Muscle of arm (tissue), 14 donors: ENCODE data around the gene ELP2. TPM values are rescaled to one million over a fixed set of nuclear protein-coding genes. Genes with fewer than 3 reads are reported as not detected.
"Not testable (repeated sequence)": the region's sequence is repeated elsewhere in the genome, so short reads cannot be mapped to it uniquely, and the experiment has no call there.

Experiments
- DNase-seq: peaks from one replicate; pipeline ENCODE4 v3.0.0-alpha.2; 2013
- long read RNA-seq, 11 donors: transcript quantifications; one replicate each; lab custom pipeline, GENCODE V29; 2026
- polyA plus RNA-seq, 12 donors: library from polyadenylated mRNA; unstranded; fragments of 120-200 nt; gene quantifications; one replicate each; pipeline ENCODE4 v1.2.1, GENCODE V29; 2013; ENCODE audit not compliant: insufficient read length in 12 of 12

Gene ELP2
- polyA plus RNA-seq, result 100 to 1,000 TPM in 1 of 12 donors, 10 to 100 TPM in 10, not detected in 1; 60.6 to 109 (median 78.9) TPM
- long read RNA-seq, donor 1, full-length matches to known transcripts, result 13 of 13 reads
- long read RNA-seq, donor 1, partial matches to known transcripts, result 0 of 13 reads
- long read RNA-seq, donor 1, other reads (novel, unspliced or antisense), result 0 of 13 reads
- long read RNA-seq, donor 2, full-length matches to known transcripts, result 23 of 23 reads
- long read RNA-seq, donor 2, partial matches to known transcripts, result 0 of 23 reads
- long read RNA-seq, donor 2, other reads (novel, unspliced or antisense), result 0 of 23 reads
- long read RNA-seq, donor 3, partial matches to known transcripts, result 0 of 2 reads
- long read RNA-seq, donor 3, other reads (novel, unspliced or antisense), result 0 of 2 reads
- long read RNA-seq, donor 4, full-length matches to known transcripts, result 7 of 7 reads
- long read RNA-seq, donor 4, partial matches to known transcripts, result 0 of 7 reads
- long read RNA-seq, donor 4, other reads (novel, unspliced or antisense), result 0 of 7 reads
- long read RNA-seq, donor 5, full-length matches to known transcripts, result 17 of 17 reads
- long read RNA-seq, donor 5, partial matches to known transcripts, result 0 of 17 reads
- long read RNA-seq, donor 5, other reads (novel, unspliced or antisense), result 0 of 17 reads
- long read RNA-seq, donor 6, full-length matches to known transcripts, result 5 of 5 reads
- long read RNA-seq, donor 6, partial matches to known transcripts, result 0 of 5 reads
- long read RNA-seq, donor 6, other reads (novel, unspliced or antisense), result 0 of 5 reads
- long read RNA-seq, donor 7, full-length matches to known transcripts, result 4 of 4 reads
- long read RNA-seq, donor 7, partial matches to known transcripts, result 0 of 4 reads
- long read RNA-seq, donor 7, other reads (novel, unspliced or antisense), result 0 of 4 reads
- long read RNA-seq, donor 8, full-length matches to known transcripts, result 14 of 14 reads
- long read RNA-seq, donor 8, partial matches to known transcripts, result 0 of 14 reads
- long read RNA-seq, donor 8, other reads (novel, unspliced or antisense), result 0 of 14 reads
- long read RNA-seq, donor 9, full-length matches to known transcripts, result 7 of 36 reads
- long read RNA-seq, donor 9, partial matches to known transcripts, result 29 of 36 reads
- long read RNA-seq, donor 9, other reads (novel, unspliced or antisense), result 0 of 36 reads
- long read RNA-seq, donor 10, full-length matches to known transcripts, result 9 of 9 reads
- long read RNA-seq, donor 10, partial matches to known transcripts, result 0 of 9 reads
- long read RNA-seq, donor 10, other reads (novel, unspliced or antisense), result 0 of 9 reads
- long read RNA-seq, donor 11, full-length matches to known transcripts, result 14 of 14 reads
- long read RNA-seq, donor 11, partial matches to known transcripts, result 0 of 14 reads
- long read RNA-seq, donor 11, other reads (novel, unspliced or antisense), result 0 of 14 reads

- DNase-seq, result peak; percentile 98
Measured at GRCh38 chr18:36129300-36130038, at the start of gene ELP2, which contains the start of gene SLC39A6. Gene ELP2 (plus strand): TSS chr18:36129899. CDS start chr18:36129934, 35 bp downstream. Gene SLC39A6 (minus strand): TSS chr18:36129340. CDS start chr18:36127007, 2,333 bp downstream.

DNA sequence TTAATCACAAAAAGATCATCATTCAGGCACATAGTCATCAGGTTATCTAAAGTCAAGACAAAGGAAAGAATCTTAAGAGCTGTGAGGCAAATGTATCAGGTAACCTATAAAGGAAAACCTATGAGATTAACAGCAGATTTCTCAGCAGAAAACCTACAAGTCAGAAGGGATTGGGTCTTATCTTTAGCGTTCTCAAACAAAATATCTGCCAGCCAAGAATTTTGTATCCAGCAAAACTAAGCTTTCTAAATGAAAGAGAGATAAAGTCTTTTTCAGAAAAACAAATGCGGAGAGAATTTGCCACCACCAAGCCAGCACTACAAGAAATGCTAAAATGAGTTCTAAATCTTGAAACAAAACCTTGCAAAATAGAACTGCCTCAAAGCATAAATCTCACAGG, 48.6 kb upstream of the ELP2 start:
- DNase-seq, result not testable (repeated sequence)

DNA sequence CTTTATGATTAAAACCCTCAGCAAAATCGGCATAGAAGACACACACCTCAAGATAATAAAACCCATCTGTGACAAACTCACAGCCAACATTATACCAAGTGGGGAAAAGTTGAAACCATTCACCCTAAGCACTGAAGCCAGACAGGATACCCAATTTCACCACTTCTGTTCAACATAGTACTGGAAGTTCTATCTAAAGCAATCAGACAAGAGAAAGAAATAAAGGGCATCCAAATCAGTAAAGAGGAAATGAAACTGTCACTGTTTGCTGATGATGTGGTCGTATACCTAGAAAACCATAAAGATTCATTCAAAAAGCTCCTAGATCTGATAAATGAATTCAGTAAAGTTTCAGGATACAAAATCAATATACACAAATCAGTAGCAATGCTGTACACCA, 46.0 kb upstream of the ELP2 start:
- DNase-seq, result no peak

- no peak for DNase-seq
Measured at GRCh38 chr18:36085195-36085594, 44.5 kb upstream of the ELP2 start.

GRCh38 chr18:36086186-36086585, 43.5 kb upstream of the ELP2 start:
- DNase-seq, result no peak

GRCh38 chr18:36088256-36088655, 41.4 kb upstream of the ELP2 start:
- DNase-seq, result no peak

DNA sequence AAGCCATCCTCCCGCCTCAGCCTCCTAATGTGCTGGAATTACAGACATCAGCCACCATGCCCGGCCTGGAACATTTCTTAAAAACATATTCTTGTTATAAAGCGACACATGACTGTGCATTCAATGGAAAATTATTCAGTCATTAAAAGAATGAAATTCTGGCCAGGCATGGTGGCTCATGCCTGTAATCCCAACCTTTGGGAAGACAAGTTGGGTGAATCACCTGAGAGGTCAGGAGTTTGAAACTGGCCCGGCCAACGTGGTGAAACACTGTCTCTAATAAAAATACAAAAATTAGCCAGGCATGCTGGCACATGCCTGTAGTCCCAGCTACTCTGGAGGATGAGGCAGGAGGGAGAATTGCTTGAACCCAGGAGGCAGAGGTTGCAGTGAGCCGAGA, 40.7 kb upstream of the ELP2 start:
- no peak for DNase-seq

DNA sequence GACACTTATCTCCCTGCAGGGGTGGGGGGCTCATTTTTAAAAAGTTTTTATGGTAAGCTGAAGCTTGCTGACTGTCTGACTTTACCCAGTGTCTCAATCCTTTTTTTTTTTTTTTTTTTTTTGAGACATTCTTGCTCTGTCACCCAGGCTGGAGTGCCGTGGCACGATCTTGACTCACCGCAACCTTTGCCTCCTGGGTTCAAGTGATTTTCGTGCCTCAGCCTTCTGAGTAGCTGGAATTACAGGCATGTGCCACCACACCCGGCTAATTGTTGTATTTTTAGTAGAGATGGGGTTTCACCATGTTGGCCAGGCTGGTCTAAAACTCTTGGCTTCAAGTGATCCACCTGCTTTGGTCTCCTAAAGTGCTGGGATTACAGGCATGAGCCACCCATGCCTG, 37.6 kb upstream of the ELP2 start:
- DNase-seq, result not testable (repeated sequence)

- DNase-seq, result no peak
Measured at GRCh38 chr18:36094431-36094830, 35.3 kb upstream of the ELP2 start.

DNA sequence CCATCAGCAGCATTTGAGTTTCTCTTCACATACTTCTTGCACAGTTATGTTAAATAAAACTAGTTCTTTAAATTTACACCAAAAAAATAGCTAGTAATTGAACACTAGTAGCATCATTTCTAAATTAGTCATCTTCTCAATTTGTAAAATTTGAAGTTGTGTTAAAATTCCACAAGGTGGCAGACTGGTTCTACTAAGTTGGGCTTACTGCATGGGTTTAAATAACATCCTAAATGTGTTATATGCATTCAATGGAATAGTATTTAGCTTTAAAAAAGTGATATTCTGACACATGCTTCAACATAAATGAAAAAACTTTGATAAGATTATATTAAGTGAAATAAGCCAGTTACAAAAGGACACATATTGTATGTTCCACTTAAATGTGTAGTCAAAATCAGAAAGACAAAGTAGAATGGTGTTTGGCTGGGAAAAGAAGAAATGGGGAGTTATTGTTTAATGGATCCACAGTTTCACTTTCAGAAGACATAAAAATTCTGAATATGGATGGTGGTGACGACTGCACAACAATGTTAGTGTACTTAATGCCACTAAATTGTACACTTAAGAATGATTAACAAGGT, 33.7 kb upstream of the ELP2 start:
- peak; percentile 24 for DNase-seq

- DNase-seq, result no peak
Measured at GRCh38 chr18:36096955-36097354, 32.7 kb upstream of the ELP2 start.

GRCh38 chr18:36099311-36099710, 30.4 kb upstream of the ELP2 start:
- no peak for DNase-seq

- DNase-seq, result no peak
Measured at GRCh38 chr18:36101943-36102342, 27.8 kb upstream of the ELP2 start.

DNA sequence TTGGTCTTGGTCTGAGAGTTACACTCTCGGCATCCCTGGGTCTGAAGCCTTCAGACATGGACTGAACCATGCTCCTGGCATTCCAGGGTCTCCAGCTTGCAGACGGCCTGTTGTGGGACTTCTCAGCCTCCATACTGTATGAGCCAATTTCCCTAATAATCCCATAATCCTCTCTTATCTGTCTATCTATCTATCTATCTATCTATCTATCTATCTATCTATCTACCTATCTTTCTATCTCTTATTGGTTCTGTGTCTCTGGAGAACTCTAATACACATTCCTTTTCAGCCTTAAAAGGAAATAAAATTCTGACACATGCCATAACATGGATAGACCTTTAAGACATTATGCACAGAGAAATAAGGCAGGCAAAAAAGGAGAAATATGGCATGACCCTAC, 24.9 kb upstream of the ELP2 start:
- DNase-seq, result no peak

- DNase-seq, result no peak
Measured at GRCh38 chr18:36107477-36107876, 22.2 kb upstream of the ELP2 start.

- DNase-seq, result no peak
Measured at GRCh38 chr18:36108196-36108595, 21.5 kb upstream of the ELP2 start.

- DNase-seq, result no peak
Measured at GRCh38 chr18:36108601-36109000, 21.1 kb upstream of the ELP2 start.

DNA sequence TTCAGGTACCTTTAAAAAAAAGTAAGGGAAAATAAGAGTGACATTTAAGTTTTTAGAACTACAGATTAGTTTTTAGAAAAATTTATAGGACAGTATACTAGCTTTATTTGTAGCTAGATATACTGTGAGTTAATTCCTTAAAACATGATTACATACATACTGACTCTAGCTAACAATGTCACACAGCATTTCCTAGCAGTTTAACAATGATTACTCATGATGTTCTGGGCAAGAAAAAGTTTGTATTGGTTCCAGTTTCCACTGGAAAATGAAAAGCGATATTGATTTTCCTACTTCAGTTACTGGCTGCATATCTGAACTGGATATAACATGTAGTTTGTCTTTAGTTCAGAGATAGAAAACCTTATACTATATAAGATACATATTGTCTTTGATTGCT, 20.0 kb upstream of the ELP2 start:
- no peak for DNase-seq

GRCh38 chr18:36112302-36112701, 17.4 kb upstream of the ELP2 start:
- no peak for DNase-seq

DNA sequence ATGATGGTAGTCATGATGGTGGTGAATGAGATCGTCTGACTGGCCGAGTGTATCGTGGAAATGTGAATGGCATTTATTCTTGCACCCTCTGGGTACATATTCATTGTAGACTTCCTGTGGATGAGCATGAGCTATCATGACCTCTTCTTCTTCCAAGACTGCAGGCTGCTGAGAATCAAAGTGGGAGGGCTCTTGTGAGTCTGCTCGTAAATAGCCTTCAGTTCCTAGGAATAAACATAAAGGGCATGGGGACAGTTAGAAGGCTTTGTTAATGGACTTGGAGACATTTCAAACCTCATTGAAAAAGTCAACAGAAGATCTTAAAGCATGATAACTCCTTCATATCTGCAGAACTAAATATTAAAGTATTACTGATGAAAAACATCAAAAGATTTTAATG, 15.4 kb upstream of the ELP2 start:
- DNase-seq, result no peak
